ENCODE data around the gene CA4. TPM values are rescaled to one million over a fixed set of nuclear protein-coding genes. Genes with fewer than 3 reads are reported as not detected.

The CA4 gene
- total and polyA plus RNA-seq, 9 of the 15 experiments (the other 6 are each of a cell fraction or from before 2014, with no cell fraction given), result 0.13 TPM; not detected in 7

GRCh38 chr17:60106340-60107059 is 43.3 kb upstream of the CA4 start:
- no peaks in the 10 kb centered on the region for H3K79me2 ChIP-seq (ENCODE audit: control insufficient read depth, insufficient read depth, low read length)
- no peaks in the 10 kb centered on the region for H4K20me1 ChIP-seq (replicated peaks; ENCODE audit: control insufficient read depth, insufficient read depth, low read length)
- ATAC-seq (no peak), DNase-seq (ENCODE audit: extremely low read depth in 1 of 4, low spot score in 3 of 4) (peak in 2 of 4 experiments; percentile 13 to 14), FAIRE-seq (no peak)
- H3K4me1 ChIP-seq (replicated peaks in 1 of 2; ENCODE audit: control insufficient read depth in 2 of 2, insufficient read depth in 2 of 2, low read length in 2 of 2), result peaks cover 0 to 4% of the 10 kb centered on the region in 2 experiments; a peak in 3 of 5 replicates
- intact Hi-C loops (cut with micrococcal nuclease) (no loop called here), in situ Hi-C loops (cut with MboI) (loop anchor here (10.0 kb wide), 1 partner anchor 538 kb away; no protein-coding TSS in a partner anchor)
- no peaks in the 10 kb centered on the region for H3K36me3 ChIP-seq (ENCODE audit: control insufficient read depth, insufficient read depth, low read length)
- no peak overlapping the region for H3K4me3 ChIP-seq
- no peak overlapping the region for H3K4me2 ChIP-seq (ENCODE audit: insufficient read depth, low read length)
- no peaks in the 10 kb centered on the region for H3K9me1 ChIP-seq (ENCODE audit: control insufficient read depth, insufficient read depth, low read length)
- no peaks in the 10 kb centered on the region for H3K9me3 ChIP-seq (replicated peaks; ENCODE audit: control insufficient read depth, insufficient read depth, low read depth, low read length)
- no TSS peak for BruUV-seq (replicated peaks)
- no peak overlapping the region for H2AFZ ChIP-seq (ENCODE audit: low read depth, low read length)
- H3K27me3 ChIP-seq (ENCODE audit: control insufficient read depth in 2 of 2, insufficient read depth in 2 of 2, low read length in 2 of 2), result peaks cover 8 to 9% of the 10 kb centered on the region in 2 experiments; a peak in 2 of 5 replicates
- POLR2A ChIA-PET, result no interaction called here
- no peak overlapping the region for H3K9ac ChIP-seq (ENCODE audit: insufficient read depth in 1 of 2, low read depth in 2 of 2, low read length in 2 of 2)
- TF ChIP-seq ATF3 (IDR thresholded peaks at IDR 0.05), result 0 out of 2 replicates have a peak, but pooled peaks have one; percentile 13
- no peak for TF ChIP-seq ATF3 (CRISPR knock-in tag; conservative IDR thresholded peaks at IDR 0.05)
- no peak for TF ChIP-seq MTF1 (CRISPR knock-in tag; IDR thresholded peaks at IDR 0.05; ENCODE audit: borderline replicate concordance)
- no peak for TF ChIP-seq HDAC1 (IDR thresholded peaks at IDR 0.05)
- TF ChIP-seq RCOR1 (IDR thresholded peaks at IDR 0.05; ENCODE audit: borderline replicate concordance in 1 of 2, low read depth in 2 of 2, low read length in 2 of 2), result 0 out of 4 replicates have a peak, but pooled peaks of 1 of the 2 experiments have one; percentile 26
- TF ChIP-seq KDM4B (IDR thresholded peaks at IDR 0.05; ENCODE audit: borderline replicate concordance in 2 of 2, low read depth in 1 of 2), result no peak
- 0 out of 2 replicates have a peak, but pooled peaks have one; percentile 14 for TF ChIP-seq EGR1 (conservative IDR thresholded peaks at IDR 0.05)
- peak; percentile 58 for TF ChIP-seq FOSL1 (tag; conservative IDR thresholded peaks at IDR 0.05)
- 0 out of 2 replicates have a peak, but pooled peaks have one; percentile 4 for TF ChIP-seq CBFA2T3 (IDR thresholded peaks at IDR 0.05)
- TF ChIP-seq, protein P1, sequence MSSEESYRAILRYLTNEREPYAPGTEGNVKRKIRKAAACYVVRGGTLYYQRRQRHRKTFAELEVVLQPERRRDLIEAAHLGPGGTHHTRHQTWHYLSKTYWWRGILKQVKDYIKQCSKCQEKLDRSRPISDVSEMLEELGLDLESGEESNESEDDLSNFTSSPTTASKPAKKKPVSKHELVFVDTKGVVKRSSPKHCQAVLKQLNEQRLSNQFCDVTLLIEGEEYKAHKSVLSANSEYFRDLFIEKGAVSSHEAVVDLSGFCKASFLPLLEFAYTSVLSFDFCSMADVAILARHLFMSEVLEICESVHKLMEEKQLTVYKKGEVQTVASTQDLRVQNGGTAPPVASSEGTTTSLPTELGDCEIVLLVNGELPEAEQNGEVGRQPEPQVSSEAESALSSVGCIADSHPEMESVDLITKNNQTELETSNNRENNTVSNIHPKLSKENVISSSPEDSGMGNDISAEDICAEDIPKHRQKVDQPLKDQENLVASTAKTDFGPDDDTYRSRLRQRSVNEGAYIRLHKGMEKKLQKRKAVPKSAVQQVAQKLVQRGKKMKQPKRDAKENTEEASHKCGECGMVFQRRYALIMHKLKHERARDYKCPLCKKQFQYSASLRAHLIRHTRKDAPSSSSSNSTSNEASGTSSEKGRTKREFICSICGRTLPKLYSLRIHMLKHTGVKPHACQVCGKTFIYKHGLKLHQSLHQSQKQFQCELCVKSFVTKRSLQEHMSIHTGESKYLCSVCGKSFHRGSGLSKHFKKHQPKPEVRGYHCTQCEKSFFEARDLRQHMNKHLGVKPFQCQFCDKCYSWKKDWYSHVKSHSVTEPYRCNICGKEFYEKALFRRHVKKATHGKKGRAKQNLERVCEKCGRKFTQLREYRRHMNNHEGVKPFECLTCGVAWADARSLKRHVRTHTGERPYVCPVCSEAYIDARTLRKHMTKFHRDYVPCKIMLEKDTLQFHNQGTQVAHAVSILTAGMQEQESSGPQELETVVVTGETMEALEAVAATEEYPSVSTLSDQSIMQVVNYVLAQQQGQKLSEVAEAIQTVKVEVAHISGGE (CRISPR knock-in tag; IDR thresholded peaks at IDR 0.05), result peak in 1 of 3 experiments; percentile 70; a peak in 2 of 6 replicates
- TF ChIP-seq SRSF9 (IDR thresholded peaks at IDR 0.05; ENCODE audit: borderline replicate concordance, low read depth, low read length), result no peak
- 0 out of 2 replicates have a peak, but pooled peaks have one; percentile 31 for TF ChIP-seq GABPA (tag; conservative IDR thresholded peaks at IDR 0.05; ENCODE audit: low read depth)
- TF ChIP-seq NFE2 (IDR thresholded peaks at IDR 0.05; ENCODE audit: low read depth), result no peak
- WGBS (ENCODE audit: insufficient coverage, low coverage, missing lambda C conversion rate), result 20% methylated on average over 5 of the region's 5 CpGs
- CTCF ChIA-PET (ENCODE audit: low intra/inter-chr PET ratio), result no interaction called here
- H3K27ac ChIP-seq (ENCODE audit: extremely low read depth, low read depth, low read length), result no peak overlapping the region
